ENCODE measurements around the gene NKX2-4.
"Not testable (repeated sequence)": the region's sequence is repeated elsewhere in the genome, so short reads cannot be mapped to it uniquely, and the experiment has no call there.

NKX2-4 gene

GRCh38 chr20:21432911-21433310, 35.6 kb upstream of the NKX2-4 start:
- no peak overlapping the region for H3K4me3 ChIP-seq (ENCODE audit: control insufficient read depth, low read depth, low read length)
- no peak for TF ChIP-seq CTCF (IDR thresholded peaks at IDR 0.05; ENCODE audit: control insufficient read depth, insufficient read depth, low read depth, low read length, missing control alignments)
- DNase-seq (ENCODE audit: low read depth) = no peak

GRCh38 chr20:21430020-21430419, 32.7 kb upstream of the NKX2-4 start:
- DNase-seq (ENCODE audit: low read depth) = no peak
- no peak for TF ChIP-seq CTCF (IDR thresholded peaks at IDR 0.05; ENCODE audit: control insufficient read depth, insufficient read depth, low read depth, low read length, missing control alignments)
- no peak overlapping the region for H3K4me3 ChIP-seq (ENCODE audit: control insufficient read depth, low read depth, low read length)

GRCh38 chr20:21424846-21425245, 27.5 kb upstream of the NKX2-4 start:
- no peak for DNase-seq (ENCODE audit: low read depth)
- no peak for TF ChIP-seq CTCF (IDR thresholded peaks at IDR 0.05; ENCODE audit: control insufficient read depth, insufficient read depth, low read depth, low read length, missing control alignments)
- no peak overlapping the region for H3K4me3 ChIP-seq (ENCODE audit: control insufficient read depth, low read depth, low read length)

GRCh38 chr20:21423712-21424111, 26.4 kb upstream of the NKX2-4 start:
- not testable (repeated sequence) for DNase-seq (ENCODE audit: low read depth); H3K4me3 ChIP-seq (ENCODE audit: control insufficient read depth, low read depth, low read length)

GRCh38 chr20:21421601-21422236, 24.4 kb upstream of the NKX2-4 start:
- H3K4me3 ChIP-seq (ENCODE audit: control insufficient read depth, low read depth, low read length) = no peak overlapping the region
- TF ChIP-seq CTCF (IDR thresholded peaks at IDR 0.05; ENCODE audit: control insufficient read depth, insufficient read depth, low read depth, low read length, missing control alignments) = no peak
- DNase-seq (ENCODE audit: low read depth) = no peak

GRCh38 chr20:21419147-21419546, 21.8 kb upstream of the NKX2-4 start:
- not testable (repeated sequence) for DNase-seq (ENCODE audit: low read depth); H3K4me3 ChIP-seq (ENCODE audit: control insufficient read depth, low read depth, low read length)

- H3K4me3 ChIP-seq (ENCODE audit: control insufficient read depth, low read depth, low read length) = not testable (repeated sequence)
These were observed 16.7 kb upstream of the NKX2-4 start for GRCh38 chr20:21413996-21414395.

GRCh38 chr20:21411725-21412124, 14.4 kb upstream of the NKX2-4 start:
- TF ChIP-seq CTCF (IDR thresholded peaks at IDR 0.05; ENCODE audit: control insufficient read depth, insufficient read depth, low read depth, low read length, missing control alignments) = no peak
- H3K4me3 ChIP-seq (ENCODE audit: control insufficient read depth, low read depth, low read length) = no peak overlapping the region
- DNase-seq (ENCODE audit: low read depth) = no peak

More at GRCh38 chr20:21413996-21414395, 16.7 kb upstream of the NKX2-4 start:
- not testable (repeated sequence) for DNase-seq (ENCODE audit: low read depth)
